Gastroesophageal sphincter (tissue), 4 donors: ENCODE results near the gene PNMA5. TPM values are rescaled to one million over a fixed set of nuclear protein-coding genes. Genes with fewer than 3 reads are reported as not detected.
"Not testable (repeated sequence)": the region's sequence is repeated elsewhere in the genome, so short reads cannot be mapped to it uniquely, and the experiment has no call there.

Experiments
- ATAC-seq: fragments of 150-250 bp; one replicate; pipeline ENCODE4 v1.9.1; 2016; ENCODE audit warnings: mild to moderate bottlenecking, moderate library complexity
- H3K27ac ChIP-seq, 4 donors: fragments of 200-600 bp; sonication (generic) in 3 of 4; 1 replicate in 3 of 4; 2 replicates in 1 of 4; pipeline ENCODE4 v1.5.1; 2016 to 2019
- H3K27me3 ChIP-seq: fragments of 200-600 bp; sonication (generic); one replicate; pipeline ENCODE4 v1.5.1; 2019
- H3K36me3 ChIP-seq, 2 donors: fragments of 200-600 bp; sonication (generic); one replicate each; pipeline ENCODE4 v1.5.1; 2019; ENCODE audit warnings: control low read depth in 1 of 2
- H3K4me1 ChIP-seq, 3 donors: fragments of 200-600 bp; sonication (generic); 1 replicate in 2 of 3; 2 replicates in 1 of 3; pipeline ENCODE4 v1.5.1; 2016 to 2019; ENCODE audit warnings: control low read depth in 2 of 3
- H3K4me3 ChIP-seq, 2 donors: fragments of 200-600 bp; sonication (generic); one replicate each; pipeline ENCODE4 v1.5.1; 2019; ENCODE audit warnings: mild to moderate bottlenecking in 1 of 2, moderate library complexity in 1 of 2
- H3K9me3 ChIP-seq, 3 donors: fragments of 200-600 bp; sonication (generic); one replicate each; pipeline ENCODE4 v1.5.1; 2017 to 2019; ENCODE audit warnings: control low read depth in 2 of 3
- EP300 ChIP-seq: sonication (generic); formaldehyde crosslinking; IDR thresholded peaks from one replicate; pipeline ENCODE4 v1.6.1; 2017; ENCODE audit warnings: antibody characterized with exemption, mild to moderate bottlenecking
- POLR2A ChIP-seq, 2 donors: fragments of 450-650 bp; IDR thresholded peaks; one replicate each; pipeline ENCODE4 v1.6.1; 2017; ENCODE audit warnings: antibody characterized with exemption in 2 of 2, mild to moderate bottlenecking in 2 of 2, moderate library complexity in 1 of 2
- POLR2AphosphoS5 ChIP-seq: sonication (generic); formaldehyde crosslinking; IDR thresholded peaks from one replicate; pipeline ENCODE4 v1.6.1; 2017; ENCODE audit warnings: antibody characterized with exemption
- WGBS, 2 donors: methylation state at CpG; one replicate each; pipeline ENCODE4 v1.1.5; 2018; ENCODE audit warnings: low coverage in 1 of 2; 5-methylcytosine and 5-hydroxymethylcytosine counted together
- total RNA-seq, 4 donors: library from RNA; depleted of rRNA; stranded (reverse); fragments of >200 nt; gene quantifications; one replicate each; pipeline ENCODE4 v1.1.0, GENCODE V29; 2016
- TF ChIP-seq, protein P1 (sequence below), 4 experiments: fragments of 200-600 bp in 2 of 4; fragments of 450-650 bp in 2 of 4; sonication (generic) in 1 of 4; IDR thresholded peaks; one replicate each; pipeline ENCODE4 v1.5.1; 2017 to 2019; ENCODE audit warnings: antibody characterized with exemption in 4 of 4, mild to moderate bottlenecking in 2 of 4, moderate library complexity in 2 of 4

Gene PNMA5
- total RNA-seq, 4 donors from 2014 or later = not detected

DNA sequence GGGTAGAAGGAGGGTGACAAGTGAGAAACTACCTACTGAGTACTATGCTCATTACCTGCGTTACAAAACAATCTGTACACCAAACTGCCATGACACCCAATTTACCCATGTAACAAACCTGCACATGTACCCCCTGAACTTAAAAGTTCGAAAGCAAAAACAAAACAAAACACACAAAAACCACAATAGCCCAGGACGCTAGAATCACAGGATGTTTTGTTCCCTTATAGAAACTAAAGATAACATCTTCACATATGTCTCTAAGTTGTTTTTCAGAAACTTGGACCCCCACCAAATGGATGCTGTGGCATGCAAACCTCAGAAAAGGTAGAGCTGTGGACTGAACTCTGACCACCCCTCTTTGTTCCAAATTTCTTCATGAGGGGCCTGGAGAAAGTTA is 25.2 kb upstream of the PNMA5 start:
- ATAC-seq = no peak
- TF ChIP-seq EP300 (no peak), POLR2AphosphoS5 (no peak), POLR2A (IDR thresholded peaks at IDR 0.05) (no peak)
- TF ChIP-seq, protein P1, sequence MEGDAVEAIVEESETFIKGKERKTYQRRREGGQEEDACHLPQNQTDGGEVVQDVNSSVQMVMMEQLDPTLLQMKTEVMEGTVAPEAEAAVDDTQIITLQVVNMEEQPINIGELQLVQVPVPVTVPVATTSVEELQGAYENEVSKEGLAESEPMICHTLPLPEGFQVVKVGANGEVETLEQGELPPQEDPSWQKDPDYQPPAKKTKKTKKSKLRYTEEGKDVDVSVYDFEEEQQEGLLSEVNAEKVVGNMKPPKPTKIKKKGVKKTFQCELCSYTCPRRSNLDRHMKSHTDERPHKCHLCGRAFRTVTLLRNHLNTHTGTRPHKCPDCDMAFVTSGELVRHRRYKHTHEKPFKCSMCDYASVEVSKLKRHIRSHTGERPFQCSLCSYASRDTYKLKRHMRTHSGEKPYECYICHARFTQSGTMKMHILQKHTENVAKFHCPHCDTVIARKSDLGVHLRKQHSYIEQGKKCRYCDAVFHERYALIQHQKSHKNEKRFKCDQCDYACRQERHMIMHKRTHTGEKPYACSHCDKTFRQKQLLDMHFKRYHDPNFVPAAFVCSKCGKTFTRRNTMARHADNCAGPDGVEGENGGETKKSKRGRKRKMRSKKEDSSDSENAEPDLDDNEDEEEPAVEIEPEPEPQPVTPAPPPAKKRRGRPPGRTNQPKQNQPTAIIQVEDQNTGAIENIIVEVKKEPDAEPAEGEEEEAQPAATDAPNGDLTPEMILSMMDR (IDR thresholded peaks at IDR 0.05) = no peak

DNA sequence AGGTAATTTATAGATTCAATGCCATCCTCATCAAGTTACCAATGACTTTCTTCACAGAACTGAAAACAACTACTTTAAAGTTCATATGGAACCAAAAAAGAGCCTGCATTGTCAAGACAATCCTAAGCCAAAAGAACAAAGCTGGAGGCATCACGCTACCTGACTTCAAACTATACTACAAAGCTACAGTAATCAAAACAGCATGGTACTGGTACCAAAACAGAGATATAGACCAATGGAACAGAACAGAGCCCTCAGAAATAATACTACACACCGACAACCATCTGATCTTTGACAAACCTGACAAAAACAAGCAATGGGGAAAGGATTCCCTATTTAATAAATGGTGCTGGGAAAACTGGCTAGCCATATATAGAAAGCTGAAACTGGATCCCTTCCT is 23.3 kb upstream of the PNMA5 start:
- ATAC-seq, H3K4me3 ChIP-seq, H3K27ac ChIP-seq, H3K4me1 ChIP-seq, H3K9me3 ChIP-seq, H3K27me3 ChIP-seq, H3K36me3 ChIP-seq: not testable (repeated sequence)
- WGBS, 2 donors = 53% methylated on average over 2 of the region's 2 CpGs; no CpG with 5 or more reads in 1 of the 2 donors

More for the DNA sequence above, 25.2 kb upstream of the PNMA5 start:
- Histone ChIP-seq H3K27ac (no peak overlapping the region), H3K4me3 (no peak overlapping the region), H3K27me3 (no peaks in the 10 kb centered on the region), H3K36me3 (no peaks in the 10 kb centered on the region), H3K4me1 (no peaks in the 10 kb centered on the region), H3K9me3 (no peaks in the 10 kb centered on the region)
- 58 to 60% methylated on average over 3 of the region's 3 CpGs for WGBS, 2 donors

DNA sequence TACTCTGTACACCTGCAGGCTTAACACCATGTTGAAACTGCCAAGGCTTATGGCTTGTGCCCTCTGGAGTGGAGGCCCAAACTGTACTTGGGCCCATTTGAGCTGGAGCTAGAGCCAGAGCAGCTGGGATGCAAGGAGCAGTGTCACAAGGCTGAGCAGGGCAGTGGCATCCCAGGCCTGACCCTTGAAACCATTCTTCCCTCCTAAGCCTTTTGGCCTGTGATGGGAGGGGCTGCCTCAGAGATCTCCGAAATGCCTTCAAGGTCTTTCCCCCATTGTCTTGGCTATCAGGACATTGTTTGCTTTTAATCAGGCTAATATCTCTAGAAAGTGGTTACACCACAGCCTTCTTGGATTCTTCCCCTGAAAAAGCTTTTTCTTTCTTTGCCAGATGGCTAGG is 10.9 kb upstream of the PNMA5 start:
- ATAC-seq = no peak
- Histone ChIP-seq H3K9me3 (no peaks in the 10 kb centered on the region), H3K27me3 (no peaks in the 10 kb centered on the region), H3K4me3 (no peak overlapping the region), H3K4me1 (no peaks in the 10 kb centered on the region), H3K36me3 (no peaks in the 10 kb centered on the region), H3K27ac (no peak overlapping the region)
- 75% methylated on average over 1 of the region's 1 CpG; no CpG with 5 or more reads in 1 of the 2 donors for WGBS, 2 donors
- TF ChIP-seq, protein P1 (IDR thresholded peaks at IDR 0.05) = no peak
- no peak for TF ChIP-seq POLR2A (IDR thresholded peaks at IDR 0.05)
- TF ChIP-seq POLR2AphosphoS5 = no peak
- no peak for TF ChIP-seq EP300

DNA sequence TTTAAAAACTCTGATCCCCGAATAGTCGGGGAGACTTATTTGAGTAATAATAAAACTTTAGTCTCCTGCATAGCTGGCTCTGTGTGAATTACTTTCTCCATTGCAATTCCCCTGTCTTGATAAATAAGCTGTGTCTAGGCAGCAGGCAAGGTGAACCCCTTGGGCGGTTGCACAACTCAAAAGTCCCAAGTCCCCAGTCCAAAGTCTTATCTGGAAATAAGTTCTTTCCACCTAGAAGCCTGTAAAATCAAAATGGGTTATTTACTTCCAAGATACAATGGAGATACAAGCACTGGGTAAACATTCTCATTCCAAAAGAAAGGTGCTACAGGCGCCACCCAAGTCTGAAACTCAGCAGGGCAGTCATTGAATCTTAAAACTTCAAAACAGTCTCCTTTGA is 10.1 kb upstream of the PNMA5 start:
- Histone ChIP-seq H3K27me3 (no peaks in the 10 kb centered on the region), H3K4me1 (no peaks in the 10 kb centered on the region), H3K4me3 (no peak overlapping the region), H3K9me3 (no peaks in the 10 kb centered on the region), H3K36me3 (no peaks in the 10 kb centered on the region), H3K27ac (no peak overlapping the region)
- WGBS, 2 donors = 68% methylated on average over 4 of the region's 4 CpGs; no CpG with 5 or more reads in 1 of the 2 donors
- TF ChIP-seq, protein P1 (IDR thresholded peaks at IDR 0.05) = no peak
- TF ChIP-seq POLR2A (IDR thresholded peaks at IDR 0.05) = no peak
- TF ChIP-seq POLR2AphosphoS5 = no peak
- no peak for TF ChIP-seq EP300
- no peak for ATAC-seq

DNA sequence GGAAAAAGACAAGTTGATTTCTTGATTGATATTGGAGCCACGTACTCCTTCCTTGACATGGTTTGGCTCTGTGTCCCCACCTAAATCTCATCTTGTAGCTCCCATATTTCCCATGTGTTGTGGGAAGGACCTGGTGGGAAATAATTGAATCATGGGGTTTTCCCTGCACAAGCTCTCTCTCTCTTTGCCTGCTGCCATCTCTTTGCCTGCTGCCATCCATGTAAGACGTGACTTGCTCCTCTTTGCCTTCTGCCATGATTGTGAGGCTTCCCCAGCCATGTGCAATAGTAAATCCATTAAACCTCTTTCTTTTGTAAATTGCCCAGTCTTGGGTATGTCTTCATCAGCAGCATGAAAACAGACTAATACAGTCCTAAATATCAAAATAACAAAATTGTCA is 8.3 kb upstream of the PNMA5 start:
- H3K27me3 ChIP-seq, H3K27ac ChIP-seq, H3K4me3 ChIP-seq, H3K9me3 ChIP-seq, ATAC-seq, H3K36me3 ChIP-seq, H3K4me1 ChIP-seq: not testable (repeated sequence)
- WGBS, 2 donors = 33 to 83% methylated on average over 1 of the region's 2 CpGs

DNA sequence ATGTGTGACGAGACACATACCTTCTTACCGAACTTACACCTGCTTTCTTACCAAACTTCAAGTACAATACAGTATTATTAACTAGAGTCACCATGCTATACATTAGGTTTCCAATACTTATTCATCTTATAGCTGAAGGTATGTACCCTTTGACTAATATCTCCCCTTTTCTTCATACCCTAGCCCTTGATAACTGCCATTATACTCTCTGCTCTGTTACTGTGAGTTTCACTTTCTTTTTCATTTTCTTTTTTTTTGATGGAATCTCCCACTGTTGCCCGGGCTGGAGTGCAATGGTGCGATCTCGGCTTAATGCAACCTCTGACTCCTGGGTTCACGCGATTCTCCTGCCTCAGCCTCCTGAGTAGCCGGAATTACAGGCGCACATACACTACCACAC is 3.4 kb upstream of the PNMA5 start:
- H3K27ac ChIP-seq = no peak overlapping the region
- WGBS, 2 donors = 56 to 78% methylated on average over 2 to 3 of the region's 9 CpGs
- no peaks in the 10 kb centered on the region for H3K9me3 ChIP-seq
- TF ChIP-seq, protein P1 (IDR thresholded peaks at IDR 0.05) = no peak
- TF ChIP-seq POLR2A (IDR thresholded peaks at IDR 0.05) = no peak
- TF ChIP-seq EP300 = no peak
- TF ChIP-seq POLR2AphosphoS5 = no peak
- H3K36me3 ChIP-seq = no peaks in the 10 kb centered on the region
- no peaks in the 10 kb centered on the region for H3K27me3 ChIP-seq
- H3K4me3 ChIP-seq = no peak overlapping the region
- H3K4me1 ChIP-seq = no peaks in the 10 kb centered on the region
- no peak for ATAC-seq
